Measurements from ENCODE around the gene TMX3.

The TMX3 gene

DNA sequence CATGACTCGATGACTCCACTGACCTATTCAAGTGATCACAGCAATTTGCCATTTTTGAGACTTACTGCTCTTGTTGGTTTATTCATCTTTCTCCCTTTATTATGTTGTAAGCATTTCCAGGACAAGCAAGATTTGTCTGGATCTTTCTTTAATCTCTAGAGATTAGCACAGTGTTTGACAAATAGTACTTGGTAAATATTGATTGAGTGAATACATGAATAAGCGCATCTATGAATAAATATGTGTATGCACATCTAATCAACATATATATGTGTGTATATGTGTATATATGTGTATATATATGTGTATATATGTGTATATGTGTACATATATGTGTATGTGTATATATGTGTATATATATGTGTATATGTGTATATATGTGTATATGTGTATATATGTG is 7.3 kb downstream of the TMX3 start:
- DNase-seq: no peak

DNA sequence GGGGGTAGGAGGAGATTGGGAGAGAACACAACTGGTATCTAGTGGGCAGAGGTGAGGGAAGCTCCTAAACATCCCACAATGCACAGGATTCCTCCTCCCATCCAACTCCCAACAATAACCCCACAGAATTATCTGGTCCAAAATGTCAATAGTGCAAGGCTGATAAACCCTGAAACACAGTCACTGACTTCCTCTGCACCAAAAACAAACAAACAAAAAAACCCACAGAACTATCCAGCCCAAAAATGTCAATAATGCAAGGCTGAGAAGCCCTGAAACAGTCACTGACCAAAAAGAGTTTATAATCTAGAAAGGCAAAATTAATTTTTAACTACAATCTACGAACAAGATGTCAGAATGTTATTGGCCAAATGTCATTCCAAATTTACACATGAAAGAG is 9.8 kb downstream of the TMX3 start:
- DNase-seq: no peak

DNA sequence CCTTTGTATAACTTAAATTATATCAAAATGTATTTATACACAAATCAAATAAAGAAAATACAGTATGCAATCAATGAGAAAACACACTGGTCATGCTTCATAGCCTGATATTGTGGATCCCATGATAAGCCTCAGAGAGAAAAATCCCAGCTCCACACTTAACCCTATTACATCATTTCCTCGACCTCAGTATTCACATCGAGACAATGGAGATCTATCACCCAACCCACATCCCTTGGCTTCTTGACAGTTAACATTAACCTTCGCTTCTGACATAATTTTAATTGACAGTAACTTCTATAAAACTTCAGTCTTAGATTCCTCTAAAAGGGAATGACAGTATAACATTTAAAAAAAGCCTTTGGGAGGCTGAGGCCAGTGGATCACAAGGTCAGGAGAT is 11.6 kb downstream of the TMX3 start:
- DNase-seq: no peak

DNA sequence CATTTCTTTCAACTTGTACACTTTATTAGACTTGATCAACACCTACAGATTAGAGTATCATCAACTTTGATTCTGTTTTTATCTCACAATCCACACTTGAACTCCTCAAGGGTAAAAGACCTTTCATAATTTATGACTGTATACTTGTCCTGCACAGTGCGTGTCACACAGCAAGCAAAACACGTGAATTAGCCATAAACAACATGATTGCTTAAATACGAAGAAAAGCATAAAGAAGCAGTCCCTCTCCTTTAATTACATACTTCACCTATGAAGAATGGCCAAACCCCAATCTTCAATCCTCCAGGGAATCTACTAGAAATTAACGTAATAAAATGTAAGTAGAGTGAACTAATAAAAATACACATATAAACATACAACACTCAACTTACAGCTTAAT is 13.6 kb downstream of the TMX3 start:
- no peak for DNase-seq

GRCh38 chr18:68699043-68699442 is 15.9 kb downstream of the TMX3 start:
- no peak for DNase-seq

DNA sequence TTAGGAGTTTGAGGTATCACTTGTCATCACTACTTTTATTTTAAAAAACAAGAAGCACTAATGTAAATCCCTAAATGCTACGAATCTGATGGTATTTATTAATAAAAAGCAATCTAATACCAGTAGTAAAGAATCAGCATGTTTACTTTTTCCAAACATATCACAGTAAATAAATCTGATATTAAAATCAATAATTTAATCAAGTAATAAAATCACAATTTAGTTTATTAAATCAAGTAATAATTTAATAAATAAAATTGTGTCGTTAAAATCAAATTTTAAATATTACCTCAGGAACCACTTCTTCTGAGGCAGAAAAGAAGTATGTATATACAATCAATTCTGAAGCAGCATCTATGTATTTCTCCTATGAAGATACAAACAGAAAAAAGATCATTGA is 18.0 kb downstream of the TMX3 start:
- no peak for DNase-seq

DNA sequence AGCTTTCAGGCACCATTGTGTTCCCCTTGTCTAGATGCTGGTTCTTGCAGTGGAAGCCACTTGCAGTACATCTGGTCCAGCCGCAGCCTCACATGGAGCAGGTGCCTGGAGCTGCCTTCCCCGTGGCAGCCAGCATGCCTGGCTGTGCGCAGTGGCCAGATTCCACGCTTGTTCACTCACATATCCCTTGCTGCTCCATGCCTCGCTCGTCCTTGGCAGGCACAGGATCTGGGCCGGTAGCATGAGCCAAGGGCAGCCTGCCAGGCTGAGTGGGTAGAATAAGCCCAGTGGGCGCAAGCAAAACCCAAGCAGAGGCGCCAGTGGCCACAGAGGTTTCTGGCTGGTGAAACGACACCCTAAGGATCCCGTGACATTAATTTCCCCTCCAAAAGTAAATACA is 20.6 kb downstream of the TMX3 start:
- no peak for DNase-seq

DNA sequence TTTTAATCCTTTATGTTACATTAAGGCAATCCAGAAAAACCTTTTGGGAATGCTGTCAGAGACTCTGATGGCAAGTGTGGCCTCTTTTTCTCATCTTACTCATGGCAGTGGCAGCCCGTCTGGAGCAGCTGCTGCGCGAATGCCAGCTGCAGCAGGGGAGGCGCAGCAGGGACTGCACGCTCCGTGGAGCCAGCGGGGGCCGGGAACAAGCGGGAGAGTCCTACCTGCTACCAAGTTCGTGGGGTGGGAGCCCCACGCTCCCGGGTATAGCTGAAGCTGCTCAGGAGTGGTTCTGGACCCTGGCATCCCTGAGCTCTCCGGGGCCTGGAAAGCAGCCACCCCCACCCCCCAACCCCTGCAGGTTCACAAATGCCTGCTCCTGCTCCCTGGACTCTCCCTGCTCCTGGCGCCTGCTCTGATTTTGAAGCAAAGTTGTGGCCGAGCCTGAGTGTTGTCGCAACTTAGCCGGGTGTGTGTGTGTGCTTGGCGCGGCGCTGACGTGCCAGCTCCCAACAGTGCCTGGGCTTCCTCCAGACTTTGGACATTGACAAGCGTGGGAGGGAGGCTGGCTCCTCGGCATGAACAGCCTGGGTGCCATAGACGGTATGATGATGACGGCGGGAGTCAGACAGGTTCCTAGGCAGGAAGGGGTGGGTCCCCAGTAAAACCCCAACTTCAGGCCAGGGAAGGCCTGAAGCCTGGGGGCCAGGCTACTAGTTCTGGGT is 21.7 kb downstream of the TMX3 start:
- DNase-seq: no peak

GRCh38 chr18:68679528-68679927 is 35.4 kb downstream of the TMX3 start:
- no peak for DNase-seq

- no peak for DNase-seq
Observed at GRCh38 chr18:68676913-68677312, 38.0 kb downstream of the TMX3 start.

DNA sequence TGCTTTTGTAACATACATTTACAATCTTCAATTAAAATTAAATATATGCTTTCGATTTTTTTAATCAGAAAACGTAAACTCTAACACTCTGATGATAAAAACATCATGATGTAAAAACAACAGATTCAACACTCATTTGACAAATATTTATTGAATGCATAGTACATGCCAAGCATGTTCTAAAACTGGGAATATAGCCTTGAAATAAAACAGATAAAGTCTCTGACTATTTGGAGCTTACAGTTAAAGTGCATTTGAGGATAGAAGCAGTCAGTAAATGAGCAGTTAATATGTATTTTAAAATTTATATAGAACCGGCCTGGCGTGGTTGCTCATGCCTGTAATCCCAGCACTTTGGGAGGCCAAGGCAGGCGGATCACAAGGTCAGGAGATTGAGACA is 47.8 kb downstream of the TMX3 start:
- no peak for DNase-seq

GRCh38 chr18:68666381-68666780 is 48.5 kb downstream of the TMX3 start:
- no peak for DNase-seq

GRCh38 chr18:68665628-68666027 is 49.3 kb downstream of the TMX3 start:
- DNase-seq: no peak

- no peak for DNase-seq
Observed at GRCh38 chr18:68662754-68663153, 52.2 kb downstream of the TMX3 start.

- DNase-seq: no peak
Observed at GRCh38 chr18:68660354-68661183, 54.3 kb downstream of the TMX3 start.

DNA sequence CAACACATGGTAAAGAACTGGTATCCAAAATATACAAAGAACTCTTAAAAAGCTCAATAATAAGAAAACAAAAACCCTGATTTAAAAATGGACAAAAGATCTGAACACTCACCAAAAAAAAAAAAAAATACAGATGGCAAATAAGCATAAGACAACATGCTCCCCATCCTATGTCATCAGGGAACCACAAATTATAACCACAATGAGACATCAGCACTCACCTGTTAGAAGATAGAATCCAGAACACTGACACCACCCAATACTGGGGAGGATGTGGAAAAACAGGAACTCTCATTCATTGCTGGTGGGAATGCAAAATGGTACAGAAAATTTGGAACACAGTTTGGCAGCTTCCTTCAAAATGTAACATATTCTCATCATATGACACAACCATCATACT is 66.7 kb downstream of the TMX3 start:
- DNase-seq: no peak

- DNase-seq: no peak
Observed at GRCh38 chr18:68642003-68642402, 72.9 kb downstream of the TMX3 start.

- no peak for DNase-seq
Observed at GRCh38 chr18:68640861-68641260, 74.0 kb downstream of the TMX3 start.

DNA sequence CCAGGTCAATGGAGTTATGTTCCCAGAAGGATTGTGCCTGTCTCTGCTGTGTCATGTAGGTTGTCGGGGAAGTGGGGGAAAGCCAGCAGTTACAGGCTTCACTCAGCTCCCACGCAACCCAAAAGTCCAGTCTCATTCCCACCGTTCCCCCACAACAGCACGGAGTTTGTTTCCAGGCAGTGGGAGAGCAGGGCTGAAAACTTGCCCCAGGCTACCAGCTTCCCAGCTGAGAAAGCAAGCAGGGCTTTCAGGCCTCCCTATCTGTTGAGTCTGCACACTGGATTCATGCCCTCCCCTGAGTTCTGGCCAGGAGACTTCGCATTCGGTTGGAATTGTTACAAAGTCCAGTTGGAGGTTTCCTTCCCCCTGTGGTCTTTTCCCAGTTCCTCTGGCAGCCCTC is 76.3 kb downstream of the TMX3 start:
- no peak for DNase-seq

GRCh38 chr18:68627812-68628211 is 87.1 kb downstream of the TMX3 start:
- DNase-seq: no peak
